H1 (cell line): ENCODE measurements around the gene CEACAM21. TPM values are rescaled to one million over a fixed set of nuclear protein-coding genes. Genes with fewer than 3 reads are reported as not detected.

Experiments
- CTCF ChIA-PET: fragments of 300-600 bp; sonication (Branson Sonifier 250); formaldehyde crosslinking; loops from one replicate; lab custom pipeline; 2021; ENCODE audit not compliant: partially characterized antibody; lab: Charles Lee
- POLR2A ChIA-PET: fragments of 300-600 bp; sonication (Branson Sonifier 250); formaldehyde crosslinking; loops from one replicate; lab custom pipeline; 2021; ENCODE audit warnings: inconsistent platforms; ENCODE audit not compliant: partially characterized antibody; lab: Charles Lee
- DNase-seq, 2 experiments: peaks; one replicate each; pipeline versions ENCODE4 v3.0.0 to v3.0.0-alpha.2; 2010 to 2022; ENCODE audit warnings: low spot score in 2 of 2, low read depth in 1 of 2, mixed read lengths in 1 of 2
- FAIRE-seq: peaks from 2 replicates; lab custom pipeline; 2011; peaks lifted over from hg19 to GRCh38; lab: Jason Lieb, UNC
- H2AFZ ChIP-seq: 2 replicates; pipeline ENCODE4 v1.8.1; 2012; ENCODE audit warnings: low read length, inconsistent platforms
- H2AK5ac ChIP-seq: 2 replicates; pipeline ENCODE4 v1.6.1; 2013; ENCODE audit warnings: low read depth, low read length
- H2BK120ac ChIP-seq: replicated peaks from 2 replicates; pipeline ENCODE3; 2013; ENCODE audit warnings: low read depth, low read length, inconsistent platforms
- H2BK12ac ChIP-seq: 2 replicates; pipeline ENCODE4 v1.6.1; 2013; ENCODE audit warnings: low read depth, low read length
- H2BK15ac ChIP-seq: 2 replicates; pipeline ENCODE4 v1.6.1; 2013; ENCODE audit warnings: low read length
- H2BK20ac ChIP-seq: 2 replicates; pipeline ENCODE4 v1.6.1; 2013; ENCODE audit warnings: low read length
- H2BK5ac ChIP-seq: 2 replicates; pipeline ENCODE4 v1.6.1; 2013; ENCODE audit warnings: low read depth, low read length
- H3K14ac ChIP-seq: 2 replicates; pipeline ENCODE4 v1.6.1; 2013; ENCODE audit warnings: inconsistent platforms; ENCODE audit not compliant: insufficient read length
- H3K18ac ChIP-seq: 2 replicates; pipeline ENCODE4 v1.6.1; 2013; ENCODE audit warnings: low read length; ENCODE audit errors: extremely low read depth
- H3K23ac ChIP-seq: 2 replicates; pipeline ENCODE4 v1.6.1; 2013; ENCODE audit warnings: inconsistent platforms; ENCODE audit not compliant: insufficient read length
- H3K23me2 ChIP-seq: 2 replicates; pipeline ENCODE4 v1.6.1; 2013; ENCODE audit warnings: low read depth, low read length
- H3K27ac ChIP-seq: 2 replicates; pipeline ENCODE4 v1.6.1; 2011; ENCODE audit warnings: low read depth, low read length, inconsistent platforms
- H3K27me3 ChIP-seq, 4 experiments: replicated peaks in 1 of 4; 1 replicate in 1 of 4; 2 replicates in 3 of 4; pipeline versions ENCODE4 v1.6.1 to v1.8.1; 2011 to 2013; ENCODE audit warnings: low read length in 3 of 4, mild to moderate bottlenecking in 3 of 4, inconsistent platforms in 2 of 4, mixed read lengths in 2 of 4, moderate library complexity in 1 of 4; ENCODE audit not compliant: control insufficient read depth in 3 of 4, insufficient read depth in 3 of 4; ENCODE audit errors: extremely low read depth in 1 of 4
- H3K36me3 ChIP-seq, 4 experiments: 2 replicates each; pipeline versions ENCODE4 v1.6.1 to v1.8.1; 2011 to 2013; ENCODE audit warnings: mild to moderate bottlenecking in 4 of 4, low read length in 3 of 4, moderate library complexity in 2 of 4, control low read depth in 1 of 4, inconsistent platforms in 1 of 4; ENCODE audit not compliant: insufficient read depth in 4 of 4, control insufficient read depth in 2 of 4
- H3K4ac ChIP-seq: replicated peaks from 2 replicates; pipeline ENCODE3; 2013; ENCODE audit warnings: low read length, low read depth, mixed read lengths, inconsistent platforms; ENCODE audit not compliant: insufficient read length
- H3K4me1 ChIP-seq, 4 experiments: replicated peaks in 1 of 4; 1 replicate in 1 of 4; 2 replicates in 3 of 4; pipeline versions ENCODE4 v1.6.1 to v1.8.1; 2011 to 2013; ENCODE audit warnings: low read length in 3 of 4, inconsistent platforms in 2 of 4, mixed read lengths in 1 of 4; ENCODE audit not compliant: insufficient read depth in 4 of 4, control insufficient read depth in 3 of 4
- H3K4me2 ChIP-seq, 2 experiments: 2 replicates each; pipeline versions ENCODE4 v1.6.1 to v1.8.1; 2011 to 2013; ENCODE audit warnings: low read depth in 2 of 2, low read length in 2 of 2, control low read depth in 1 of 2, inconsistent platforms in 1 of 2, mild to moderate bottlenecking in 1 of 2; ENCODE audit not compliant: insufficient read depth in 1 of 2
- H3K4me3 ChIP-seq, 4 experiments: fragments of 200-600, 300-600 bp in 1 of 4; sonication (generic), shearing (Covaris generic), sonication (Bioruptor Twin) in 1 of 4; 2 replicates each; pipeline versions ENCODE4 v1.5.1 to v1.8.1; 2011 to 2016; ENCODE audit warnings: low read length in 4 of 4, low read depth in 3 of 4, control low read depth in 2 of 4, inconsistent platforms in 2 of 4, mild to moderate bottlenecking in 2 of 4, mixed read lengths in 1 of 4, moderate library complexity in 1 of 4; ENCODE audit not compliant: insufficient read depth in 2 of 4; ENCODE audit errors: extremely low read depth in 1 of 4
- H3K56ac ChIP-seq: replicated peaks from 2 replicates; pipeline ENCODE3; 2013; ENCODE audit warnings: low read depth, mild to moderate bottlenecking, mixed read lengths, low read length, inconsistent platforms; ENCODE audit not compliant: insufficient read length
- H3K79me1 ChIP-seq: 2 replicates; pipeline ENCODE4 v1.6.1; 2013; ENCODE audit warnings: low read depth, low read length, control low read depth
- H3K79me2 ChIP-seq, 2 experiments: 2 replicates each; pipeline versions ENCODE4 v1.6.1 to v1.8.1; 2012 to 2013; ENCODE audit warnings: low read length in 2 of 2, mild to moderate bottlenecking in 2 of 2, inconsistent platforms in 1 of 2; ENCODE audit not compliant: insufficient read depth in 2 of 2, control insufficient read depth in 1 of 2
- H3K9ac ChIP-seq, 4 experiments: replicated peaks in 1 of 4; 1 replicate in 1 of 4; 2 replicates in 3 of 4; pipeline versions ENCODE4 v1.6.1 to v1.8.1; 2011 to 2013; ENCODE audit warnings: low read depth in 3 of 4, low read length in 3 of 4, control low read depth in 2 of 4, mild to moderate bottlenecking in 2 of 4, moderate library complexity in 2 of 4, inconsistent platforms in 1 of 4; ENCODE audit errors: extremely low read depth in 1 of 4
- H3K9me3 ChIP-seq, 2 experiments: 2 replicates each; pipeline versions ENCODE4 v1.6.1 to v1.8.1; 2012 to 2013; ENCODE audit warnings: mild to moderate bottlenecking in 2 of 2, moderate library complexity in 2 of 2, control low read depth in 1 of 2, inconsistent platforms in 1 of 2, low read depth in 1 of 2, low read length in 1 of 2, mixed read lengths in 1 of 2; ENCODE audit not compliant: insufficient read depth in 2 of 2
- H4K20me1 ChIP-seq, 2 experiments: replicated peaks in 1 of 2; 2 replicates each; pipeline versions ENCODE3 to v1.8.1; 2011 to 2013; ENCODE audit warnings: inconsistent platforms in 2 of 2, low read length in 2 of 2, mild to moderate bottlenecking in 1 of 2; ENCODE audit not compliant: insufficient read depth in 2 of 2, control insufficient read depth in 1 of 2
- H4K5ac ChIP-seq: 2 replicates; pipeline ENCODE4 v1.6.1; 2013; ENCODE audit warnings: low read length, low read depth, mixed read lengths, inconsistent platforms; ENCODE audit not compliant: insufficient read length
- H4K8ac ChIP-seq: 2 replicates; pipeline ENCODE4 v1.8.0; 2013; ENCODE audit warnings: mild to moderate bottlenecking, moderate library complexity, low read length, inconsistent platforms; ENCODE audit not compliant: insufficient read depth; ENCODE audit errors: extremely low read depth
- H4K91ac ChIP-seq: replicated peaks from 2 replicates; pipeline ENCODE3; 2013; ENCODE audit warnings: low read length, mixed read lengths, inconsistent platforms; ENCODE audit not compliant: insufficient read length
- CHD1 ChIP-seq: IDR thresholded peaks from 2 replicates; pipeline ENCODE4 v1.6.1; 2012; ENCODE audit warnings: low read depth, low read length, improper control_type of control experiment
- EGR1 ChIP-seq: IDR thresholded peaks from 2 replicates; pipeline ENCODE4 v1.6.1; 2011; ENCODE audit warnings: low read depth, low read length, borderline replicate concordance
- FOSL1 ChIP-seq: IDR thresholded peaks from 2 replicates; pipeline ENCODE4 v1.6.1; 2011; ENCODE audit warnings: mild to moderate bottlenecking, low read depth, low read length, moderate library complexity; ENCODE audit not compliant: insufficient read depth
- MAFK ChIP-seq: IDR thresholded peaks from 2 replicates; pipeline ENCODE4 v1.6.1; 2012; ENCODE audit warnings: low read depth, mild to moderate bottlenecking, improper control_type of control experiment, low read length
- RAD21 ChIP-seq, 2 experiments: IDR thresholded peaks in 1 of 2; conservative IDR thresholded peaks in 1 of 2; 2 replicates each; pipeline ENCODE4 v1.6.1; 2011; ENCODE audit warnings: low read depth in 2 of 2, low read length in 2 of 2, improper control_type of control experiment in 1 of 2, inconsistent platforms in 1 of 2, mild to moderate bottlenecking in 1 of 2, moderate library complexity in 1 of 2
- SIN3A ChIP-seq, 2 experiments: IDR thresholded peaks in 1 of 2; conservative IDR thresholded peaks in 1 of 2; 2 replicates each; pipeline ENCODE4 v1.6.1; 2011 to 2012; ENCODE audit warnings: low read length in 2 of 2, improper control_type of control experiment in 1 of 2, low read depth in 1 of 2, mild to moderate bottlenecking in 1 of 2
- SIRT6 ChIP-seq: IDR thresholded peaks from one replicate; pipeline ENCODE4 v1.7.1; 2012; ENCODE audit warnings: low read length, inconsistent platforms
- WGBS, 2 experiments: shearing (Covaris generic) in 1 of 2; methylation state at CpG; one replicate each; pipeline versions ENCODE4 v1.1.6 to v1.1.7; 2013 to 2015; ENCODE audit warnings: low lambda C conversion rate in 2 of 2, mixed read lengths in 2 of 2, inconsistent platforms in 1 of 2, low coverage in 1 of 2, missing lambda C conversion rate in 1 of 2; ENCODE audit not compliant: insufficient replicate concordance in 2 of 2, insufficient coverage in 1 of 2, insufficient read length in 1 of 2; ENCODE audit errors: extremely low coverage in 1 of 2, missing lambda C conversion rate in 1 of 2; 5-methylcytosine and 5-hydroxymethylcytosine counted together
- polyA plus RNA-seq, 7 experiments: library from polyadenylated mRNA; depleted of rRNA in 3 of 7; stranded (reverse) in 5 of 7; unstranded in 2 of 7; fragments of >200 nt in 5 of 7; fragments of 200-250 nt in 2 of 7; gene quantifications; 1 replicate in 5 of 7; 2 replicates in 1 of 7; 4 replicates in 1 of 7; pipeline versions ENCODE4 v1.2.1 to v1.2.3, GENCODE V29; 2011 to 2013; ENCODE audit warnings: missing spikeins in 2 of 7, mixed read lengths in 2 of 7
- total RNA-seq: library from RNA; stranded (reverse); fragmentation: NEBNext Ultra II Directional; extraction: Animal tissue kit (Norgen Biotek cat#: 25700); gene quantifications from 2 replicates; pipeline ENCODE4 v1.2.1, GENCODE V29; 2021
- TF ChIP-seq, protein P1 (sequence below), 3 experiments: IDR thresholded peaks; 1 replicate in 2 of 3; 2 replicates in 1 of 3; pipeline versions ENCODE4 v1.5.1 to v1.6.1; 2011; ENCODE audit warnings: low read length in 3 of 3, mild to moderate bottlenecking in 3 of 3, inconsistent platforms in 2 of 3, low read depth in 1 of 3, moderate library complexity in 1 of 3; ENCODE audit not compliant: insufficient read depth in 1 of 3; ENCODE audit errors: control extremely low read depth in 1 of 3

The CEACAM21 gene
- total and polyA plus RNA-seq, 2 of the 8 experiments (the other 6 are each of a cell fraction or from before 2014, with no cell fraction given) = not detected

DNA sequence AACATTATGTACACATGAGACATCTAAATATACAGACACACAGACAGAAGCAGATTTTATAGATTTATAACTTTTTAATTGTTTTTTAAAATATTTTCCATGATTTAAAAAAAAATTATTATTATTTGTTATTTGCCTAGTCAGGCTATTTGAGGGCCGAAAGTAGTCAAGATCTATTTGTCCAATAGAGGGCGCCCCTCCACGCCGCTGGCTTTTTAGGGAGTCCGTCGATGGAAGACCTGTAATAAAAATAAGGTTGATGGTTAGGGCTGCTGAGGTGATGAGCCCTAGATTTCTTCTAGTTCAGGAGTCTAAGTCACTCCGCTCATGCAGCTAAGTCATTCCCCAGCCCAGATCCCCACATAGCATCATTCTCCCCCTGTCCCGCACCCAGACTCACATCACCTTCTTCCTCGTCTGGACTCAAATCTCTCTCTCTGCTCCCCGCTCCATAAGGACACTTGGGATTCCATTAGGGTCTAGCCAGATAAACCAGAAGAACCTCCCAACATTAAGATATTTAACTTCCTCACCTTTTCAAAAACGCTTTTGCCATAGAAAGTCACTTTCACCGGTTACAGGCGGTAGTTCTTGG, 33.9 kb upstream of the CEACAM21 start:
- no peak overlapping the region for H3K56ac ChIP-seq
- no peaks in the 10 kb centered on the region; a peak in 1 of 7 replicates for H3K27me3 ChIP-seq
- no peak overlapping the region for H3K9ac ChIP-seq
- peak in 1 of 2 experiments; percentile 87 for DNase-seq
- TF ChIP-seq EGR1 (no peak), CHD1 (no peak), SIN3A (conservative IDR thresholded peaks at IDR 0.05 in 1 of 2, IDR thresholded peaks at IDR 0.05 in 1 of 2; ENCODE audit: low read depth in 1 of 2, low read length in 2 of 2) (no peak), FOSL1 (no peak), MAFK (0 out of 2 replicates have a peak, but pooled peaks have one; percentile 38), RAD21 (IDR thresholded peaks at IDR 0.05 in 1 of 2, conservative IDR thresholded peaks at IDR 0.05 in 1 of 2; ENCODE audit: low read depth in 2 of 2, low read length in 2 of 2) (peak; percentile 27 to 53; a peak in 3 of 4 replicates), SIRT6 (no peak)
- TF ChIP-seq, protein P1, sequence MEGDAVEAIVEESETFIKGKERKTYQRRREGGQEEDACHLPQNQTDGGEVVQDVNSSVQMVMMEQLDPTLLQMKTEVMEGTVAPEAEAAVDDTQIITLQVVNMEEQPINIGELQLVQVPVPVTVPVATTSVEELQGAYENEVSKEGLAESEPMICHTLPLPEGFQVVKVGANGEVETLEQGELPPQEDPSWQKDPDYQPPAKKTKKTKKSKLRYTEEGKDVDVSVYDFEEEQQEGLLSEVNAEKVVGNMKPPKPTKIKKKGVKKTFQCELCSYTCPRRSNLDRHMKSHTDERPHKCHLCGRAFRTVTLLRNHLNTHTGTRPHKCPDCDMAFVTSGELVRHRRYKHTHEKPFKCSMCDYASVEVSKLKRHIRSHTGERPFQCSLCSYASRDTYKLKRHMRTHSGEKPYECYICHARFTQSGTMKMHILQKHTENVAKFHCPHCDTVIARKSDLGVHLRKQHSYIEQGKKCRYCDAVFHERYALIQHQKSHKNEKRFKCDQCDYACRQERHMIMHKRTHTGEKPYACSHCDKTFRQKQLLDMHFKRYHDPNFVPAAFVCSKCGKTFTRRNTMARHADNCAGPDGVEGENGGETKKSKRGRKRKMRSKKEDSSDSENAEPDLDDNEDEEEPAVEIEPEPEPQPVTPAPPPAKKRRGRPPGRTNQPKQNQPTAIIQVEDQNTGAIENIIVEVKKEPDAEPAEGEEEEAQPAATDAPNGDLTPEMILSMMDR (IDR thresholded peaks at IDR 0.05; ENCODE audit: control extremely low read depth in 1 of 3, insufficient read depth in 1 of 3, low read depth in 1 of 3, low read length in 3 of 3) = peak; percentile 35 to 60 (median 54)
- TF ChIP-seq, all 59 proteins: peak for 3
- Histone ChIP-seq H2AFZ (peak overlapping the region; percentile 74; the same call in 1 of the 2 replicates), H2BK15ac (no peak overlapping the region), H2BK12ac (no peak overlapping the region), H3K23me2 (no peaks in the 10 kb centered on the region), H3K79me1 (no peaks in the 10 kb centered on the region), H3K23ac (no peak overlapping the region), H3K9me3 (peaks cover 19 to 30% of the 10 kb centered on the region in 2 experiments; a peak in 3 of 4 replicates), H3K18ac (no peak overlapping the region), H2AK5ac (no peak overlapping the region), H3K36me3 (no peaks in the 10 kb centered on the region), H4K5ac (no peak overlapping the region), H2BK20ac (no peak overlapping the region), H4K8ac (no peak overlapping the region), H3K14ac (no peak overlapping the region), H3K79me2 (no peaks in the 10 kb centered on the region), H3K4me2 (no peak overlapping the region), H3K27ac (no peak overlapping the region), H4K91ac (no peak overlapping the region), H3K4me1 (no peaks in the 10 kb centered on the region), H3K4me3 (no peak overlapping the region), H2BK120ac (no peak overlapping the region), H2BK5ac (no peak overlapping the region), H4K20me1 (no peaks in the 10 kb centered on the region), H3K4ac (no peak overlapping the region)
- CTCF ChIA-PET = interaction anchor here (0.7 to 2.9 kb wide), 9 partner anchors 14 to 97 kb away, joined by 3 to 13 read pairs (median 4); no protein-coding TSS in a partner anchor
- FAIRE-seq = no peak
- WGBS, 2 experiments = 54% methylated on average over 13 of the region's 13 CpGs; no CpG with 5 or more reads in 1 of the 2 experiments
- POLR2A ChIA-PET = no interaction called here
